Neural crest cell (in vitro differentiated cells): Measurements from ENCODE around the gene SEC14L3. TPM values are rescaled to one million over a fixed set of nuclear protein-coding genes. Genes with fewer than 3 reads are reported as not detected.

Experiments
- DNase-seq: peaks from one replicate; pipeline ENCODE4 v3.0.0; 2021; ENCODE audit warnings: low read depth, mixed read lengths, low spot score
- H3K27ac Mint-ChIP-seq: one replicate; pipeline ENCODE4 v1.8.0; 2021; ENCODE audit warnings: mild to moderate bottlenecking, mixed read lengths; ENCODE audit not compliant: unreplicated experiment
- H3K27me3 Mint-ChIP-seq: 2 replicates; pipeline ENCODE4 v1.8.0; 2021; ENCODE audit warnings: low read depth, mild to moderate bottlenecking, mixed read lengths
- H3K36me3 Mint-ChIP-seq: 2 replicates; pipeline ENCODE4 v1.8.0; 2021; ENCODE audit warnings: low read depth, mild to moderate bottlenecking, mixed read lengths
- H3K4me1 Mint-ChIP-seq: 2 replicates; pipeline ENCODE4 v1.8.0; 2021; ENCODE audit warnings: mixed read lengths
- H3K4me3 Mint-ChIP-seq: one replicate; pipeline ENCODE4 v1.8.0; 2021; ENCODE audit warnings: mild to moderate bottlenecking, mixed read lengths
- H3K9me3 Mint-ChIP-seq: 2 replicates; pipeline ENCODE4 v1.8.0; 2021; ENCODE audit warnings: mixed read lengths
- total RNA-seq: library from RNA; stranded (reverse); gene quantifications from 2 replicates; pipeline ENCODE4 v1.2.1, GENCODE V29; 2021
- TF ChIP-seq, protein P1 (sequence below): fragments of 200-600 bp; sonication (generic); conservative IDR thresholded peaks from 2 replicates; pipeline ENCODE4 v1.5.0; 2021; ENCODE audit warnings: antibody characterized with exemption, mild to moderate bottlenecking

Gene SEC14L3
- total RNA-seq, 1 donor from 2014 or later, result not detected

- TF ChIP-seq, protein P1, sequence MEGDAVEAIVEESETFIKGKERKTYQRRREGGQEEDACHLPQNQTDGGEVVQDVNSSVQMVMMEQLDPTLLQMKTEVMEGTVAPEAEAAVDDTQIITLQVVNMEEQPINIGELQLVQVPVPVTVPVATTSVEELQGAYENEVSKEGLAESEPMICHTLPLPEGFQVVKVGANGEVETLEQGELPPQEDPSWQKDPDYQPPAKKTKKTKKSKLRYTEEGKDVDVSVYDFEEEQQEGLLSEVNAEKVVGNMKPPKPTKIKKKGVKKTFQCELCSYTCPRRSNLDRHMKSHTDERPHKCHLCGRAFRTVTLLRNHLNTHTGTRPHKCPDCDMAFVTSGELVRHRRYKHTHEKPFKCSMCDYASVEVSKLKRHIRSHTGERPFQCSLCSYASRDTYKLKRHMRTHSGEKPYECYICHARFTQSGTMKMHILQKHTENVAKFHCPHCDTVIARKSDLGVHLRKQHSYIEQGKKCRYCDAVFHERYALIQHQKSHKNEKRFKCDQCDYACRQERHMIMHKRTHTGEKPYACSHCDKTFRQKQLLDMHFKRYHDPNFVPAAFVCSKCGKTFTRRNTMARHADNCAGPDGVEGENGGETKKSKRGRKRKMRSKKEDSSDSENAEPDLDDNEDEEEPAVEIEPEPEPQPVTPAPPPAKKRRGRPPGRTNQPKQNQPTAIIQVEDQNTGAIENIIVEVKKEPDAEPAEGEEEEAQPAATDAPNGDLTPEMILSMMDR, result no peak
- no peaks in the 10 kb centered on the region for H3K27me3 Mint-ChIP-seq
- no peaks in the 10 kb centered on the region for H3K36me3 Mint-ChIP-seq
- H3K9me3 Mint-ChIP-seq, result no peaks in the 10 kb centered on the region
- H3K4me3 Mint-ChIP-seq, result no peak overlapping the region
- no peaks in the 10 kb centered on the region for H3K4me1 Mint-ChIP-seq
- no peak for DNase-seq
- H3K27ac Mint-ChIP-seq, result no peak overlapping the region
Measured at GRCh38 chr22:30413001-30413400, 58.8 kb downstream of the SEC14L3 start.

DNA sequence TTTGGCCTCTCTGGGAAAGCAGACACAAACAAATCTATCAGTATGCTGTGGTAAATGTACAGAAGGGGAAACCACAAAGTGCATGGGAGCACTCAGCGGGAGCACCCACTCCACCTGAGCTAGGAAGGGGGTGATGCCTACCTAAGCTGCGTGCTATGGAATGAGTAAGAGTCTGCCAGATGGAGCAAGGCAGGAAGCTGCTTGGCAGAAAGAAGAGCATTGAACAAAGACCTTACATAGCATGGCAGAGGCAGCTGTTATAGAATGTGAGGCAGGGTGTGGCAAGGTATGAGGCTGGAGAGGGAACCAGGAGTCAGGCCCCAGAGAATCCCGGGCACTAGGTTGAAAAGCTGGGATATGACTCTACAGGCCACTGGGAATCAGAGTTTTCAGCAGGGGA, 60.0 kb downstream of the SEC14L3 start:
- H3K36me3 Mint-ChIP-seq, result no peaks in the 10 kb centered on the region

More for the DNA sequence above, 60.0 kb downstream of the SEC14L3 start:
- no peak for DNase-seq
- TF ChIP-seq, protein P1, result no peak
- no peaks in the 10 kb centered on the region for H3K27me3 Mint-ChIP-seq
- H3K27ac Mint-ChIP-seq, result no peak overlapping the region
- H3K4me3 Mint-ChIP-seq, result no peak overlapping the region
- no peaks in the 10 kb centered on the region for H3K4me1 Mint-ChIP-seq
- no peaks in the 10 kb centered on the region for H3K9me3 Mint-ChIP-seq

Other genes with a start within 250 kb of the SEC14L3 start
- 0.57 and 1.1 TPM in 2 replicates for gene LIF, start 225.3 kb downstream of the SEC14L3 start, total RNA-seq
- gene OSM, start 205.2 kb downstream of the SEC14L3 start, total RNA-seq, result not detected in 2 replicates
- 6.2 and 8.7 TPM in 2 replicates for gene CASTOR1, start 182.5 kb downstream of the SEC14L3 start, total RNA-seq
- 8.2 and 8.5 TPM in 2 replicates for gene TBC1D10A, start 145.1 kb downstream of the SEC14L3 start, total RNA-seq
- gene SF3A1, start 115.1 kb downstream of the SEC14L3 start, total RNA-seq, result 252 and 265 TPM in 2 replicates
- 8.3 and 9.3 TPM in 2 replicates for gene CCDC157, start 115.0 kb downstream of the SEC14L3 start, total RNA-seq
- gene RNF215, start 84.6 kb downstream of the SEC14L3 start, total RNA-seq, result 27.4 and 29.2 TPM in 2 replicates
- 10.8 and 11.6 TPM in 2 replicates for gene SEC14L2, start 75.0 kb downstream of the SEC14L3 start, total RNA-seq
- gene MTFP1, start 46.2 kb downstream of the SEC14L3 start, total RNA-seq, result 37.4 and 38.9 TPM in 2 replicates
- 0.11 and 0.21 TPM in 2 replicates for gene SEC14L4, start 33.7 kb upstream of the SEC14L3 start, total RNA-seq
- gene SEC14L6, start 74.7 kb upstream of the SEC14L3 start, total RNA-seq, result 3.3 and 3.6 TPM in 2 replicates
- gene GAL3ST1, start 102.6 kb upstream of the SEC14L3 start, total RNA-seq, result 7.3 and 8.8 TPM in 2 replicates
- 107 and 115 TPM in 2 replicates for gene PES1, start 119.9 kb upstream of the SEC14L3 start, total RNA-seq
- 16.2 and 17.4 TPM in 2 replicates for gene TCN2, start 135.2 kb upstream of the SEC14L3 start, total RNA-seq
- 4.4 and 4.5 TPM in 2 replicates for gene SLC35E4, start 163.8 kb upstream of the SEC14L3 start, total RNA-seq
- 7.8 and 8.1 TPM in 2 replicates for gene DUSP18, start 195.9 kb upstream of the SEC14L3 start, total RNA-seq
- gene OSBP2, start 222.9 kb upstream of the SEC14L3 start, total RNA-seq, result 2.8 TPM in 2 replicates